DMS153 treated with DMSO at 0.1 percent for 48 hours (cell line): Measurements from ENCODE around the gene ALDH3B2.
"Not testable (repeated sequence)": the region's sequence is repeated elsewhere in the genome, so short reads cannot be mapped to it uniquely, and the experiment has no call there.

Experiments used
- DNase-seq: peaks from one replicate; lab custom pipeline; 2025; ENCODE audit not compliant: unreplicated experiment; lab: John Stamatoyannopoulos, UW

ALDH3B2 gene

DNA sequence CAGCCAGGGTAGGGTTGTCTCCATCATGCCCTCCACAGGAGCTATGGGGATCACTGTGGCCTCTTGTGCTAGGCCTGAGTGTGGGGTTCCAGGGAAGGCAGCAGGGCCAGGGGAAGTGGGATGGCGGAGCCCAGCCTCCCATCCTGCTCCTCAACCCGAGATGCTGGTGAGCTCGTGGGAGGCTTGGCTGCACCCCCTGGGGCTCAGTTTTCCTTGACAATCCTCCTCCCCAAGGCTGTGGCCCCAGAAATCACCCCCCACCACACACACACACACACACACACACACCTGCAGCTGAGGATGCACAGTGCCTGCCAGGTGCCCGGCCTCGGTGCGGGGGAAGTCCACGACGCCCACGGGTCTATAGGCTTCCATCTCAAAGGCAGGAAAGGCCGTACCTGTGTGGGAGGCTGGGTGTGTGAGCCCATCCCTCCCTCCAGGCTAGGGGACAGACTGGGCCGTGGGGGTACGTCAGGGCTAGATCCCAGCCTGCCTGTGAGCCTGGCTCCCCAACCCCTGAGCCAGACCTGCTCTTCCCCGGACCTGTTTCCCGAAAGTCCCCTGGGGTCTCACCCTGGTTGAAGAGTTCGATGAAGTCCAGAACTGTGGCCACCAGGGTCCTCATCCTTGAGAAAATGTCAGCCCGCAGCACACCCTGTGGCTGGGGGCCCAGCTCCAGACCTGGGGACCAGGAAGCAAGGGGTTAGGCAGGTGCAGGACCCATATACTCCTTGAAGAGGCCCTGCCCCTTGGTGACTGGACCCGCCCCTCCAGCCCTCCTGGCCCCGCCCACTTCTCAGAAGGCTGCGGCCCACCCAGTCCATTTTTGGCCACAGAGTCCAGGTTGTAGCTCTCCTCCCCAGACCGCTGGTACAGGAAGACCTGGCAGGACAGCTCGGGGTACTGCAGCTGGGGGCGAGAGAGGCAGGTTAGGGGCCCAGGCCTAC, 29.7 kb downstream of the ALDH3B2 start:
- no peak for DNase-seq

- DNase-seq, result no peak
Measured at GRCh38 chr11:67644042-67644441, 30.4 kb downstream of the ALDH3B2 start.

GRCh38 chr11:67642173-67643120, 32.0 kb downstream of the ALDH3B2 start:
- no peak for DNase-seq

- DNase-seq, result no peak
Measured at GRCh38 chr11:67641338-67642172, 32.9 kb downstream of the ALDH3B2 start.

DNA sequence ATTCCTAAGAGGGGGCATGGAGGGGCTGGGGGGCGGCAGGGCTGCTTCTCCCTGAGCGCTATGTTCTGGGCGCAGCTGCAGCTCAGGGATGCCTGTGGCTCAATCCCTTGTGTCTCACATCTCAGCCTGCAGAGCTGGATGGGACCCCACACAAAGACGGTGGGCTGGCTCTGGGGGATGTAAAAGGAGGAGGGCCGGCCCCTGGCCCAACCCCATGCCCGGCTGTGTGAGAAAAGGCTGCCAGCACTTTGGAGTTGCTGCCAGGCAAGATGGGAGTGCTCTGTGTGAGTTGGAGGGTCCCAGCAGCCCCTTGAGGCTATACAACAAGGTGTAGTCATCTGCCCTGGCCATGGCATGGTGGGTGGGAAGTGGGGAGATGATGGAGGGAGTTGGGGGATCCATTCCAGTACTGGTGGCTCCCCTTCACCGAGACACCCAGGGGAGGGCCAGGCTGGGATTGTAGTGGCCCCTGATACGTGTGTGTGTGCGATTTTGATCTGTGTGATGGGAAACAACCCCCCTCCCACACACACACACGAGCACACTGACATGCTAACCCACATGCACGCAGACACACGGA, 33.6 kb downstream of the ALDH3B2 start:
- no peak for DNase-seq

DNA sequence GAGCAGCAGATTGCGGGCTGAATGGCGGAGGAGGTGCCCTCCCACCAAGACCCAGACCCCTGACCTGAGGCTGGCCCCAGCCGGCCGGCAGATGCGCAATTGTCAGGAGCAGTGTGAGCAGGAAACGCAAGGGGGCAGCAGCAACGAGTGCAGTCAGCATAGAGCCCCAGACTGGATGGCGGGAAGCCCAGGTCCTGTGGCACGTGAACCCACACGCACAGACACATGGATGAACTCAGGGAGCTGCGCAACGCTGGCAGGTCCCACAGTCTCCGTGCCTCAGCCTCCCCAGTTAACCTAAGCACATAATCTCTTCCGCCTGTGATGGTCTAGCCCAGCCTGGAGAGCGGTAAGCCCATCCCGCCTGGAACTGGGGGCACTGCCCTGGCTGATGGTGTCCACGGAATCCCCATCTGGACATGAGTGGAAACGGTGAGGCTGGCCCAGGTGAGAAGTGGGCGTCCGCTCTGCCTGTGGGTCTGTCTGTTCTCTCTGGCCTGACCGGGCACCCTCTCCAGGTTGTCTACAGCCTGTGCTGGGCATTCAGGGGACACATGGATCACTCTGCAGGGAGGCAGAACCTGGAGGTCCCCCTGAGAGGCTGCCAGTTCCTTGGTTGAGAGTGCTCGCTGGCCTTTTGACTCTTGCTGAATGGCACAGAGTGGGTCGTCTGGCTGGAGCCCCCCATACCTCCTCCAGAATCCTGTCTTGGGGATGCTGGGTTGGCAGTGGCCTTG, 34.2 kb downstream of the ALDH3B2 start:
- peak; percentile 42 for DNase-seq

- DNase-seq, result no peak
Measured at GRCh38 chr11:67639438-67639859, 35.0 kb downstream of the ALDH3B2 start, which contains the start of gene TBX10. TSS of gene TBX10 (minus strand) at chr11:67639763. CDS start at chr11:67639472, 291 bp downstream.

DNA sequence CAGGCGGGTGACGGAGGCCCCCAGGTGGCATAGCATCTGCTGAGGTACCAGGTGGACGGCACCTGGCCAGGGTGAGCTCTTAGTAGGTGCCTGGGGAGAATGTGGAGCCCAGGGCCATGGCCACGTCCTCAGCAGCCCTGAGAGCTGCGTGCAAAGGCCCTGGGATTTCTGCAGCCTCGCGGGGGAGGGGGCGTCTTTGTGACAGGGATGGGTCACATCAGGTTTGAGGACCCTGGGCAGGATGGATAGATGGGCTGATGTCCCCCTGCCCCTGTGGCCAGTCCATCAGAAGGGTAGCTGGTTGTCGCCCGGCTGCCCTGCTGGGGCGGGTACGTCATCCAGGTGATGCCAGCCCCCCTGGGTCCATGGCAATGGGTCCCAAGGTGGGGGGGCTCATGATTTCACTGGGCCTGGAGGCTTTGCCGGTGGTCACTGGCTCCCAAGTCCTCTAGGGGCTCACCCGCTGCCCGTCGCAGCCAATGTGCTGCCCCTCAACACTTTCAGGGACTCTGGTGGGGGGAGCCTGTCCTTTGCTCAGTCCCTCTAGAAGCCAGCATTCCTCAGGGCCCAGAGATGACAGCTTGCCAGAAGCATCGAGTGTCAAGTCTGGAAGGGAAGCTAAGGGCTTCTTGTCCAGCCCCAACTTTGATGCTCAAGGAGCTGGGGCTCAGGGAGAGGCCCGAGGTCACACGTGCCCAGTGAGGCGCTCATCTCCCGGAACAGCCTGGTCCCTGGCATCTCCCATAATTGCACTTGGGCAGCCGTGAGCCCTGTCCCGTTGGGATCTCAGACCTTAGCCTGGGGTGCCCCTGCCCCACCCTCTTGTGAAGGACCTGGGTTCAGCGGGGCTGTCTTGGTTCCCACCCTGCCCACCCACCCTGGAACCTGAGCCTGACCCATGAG, 35.6 kb downstream of the ALDH3B2 start:
- DNase-seq, result no peak

DNA sequence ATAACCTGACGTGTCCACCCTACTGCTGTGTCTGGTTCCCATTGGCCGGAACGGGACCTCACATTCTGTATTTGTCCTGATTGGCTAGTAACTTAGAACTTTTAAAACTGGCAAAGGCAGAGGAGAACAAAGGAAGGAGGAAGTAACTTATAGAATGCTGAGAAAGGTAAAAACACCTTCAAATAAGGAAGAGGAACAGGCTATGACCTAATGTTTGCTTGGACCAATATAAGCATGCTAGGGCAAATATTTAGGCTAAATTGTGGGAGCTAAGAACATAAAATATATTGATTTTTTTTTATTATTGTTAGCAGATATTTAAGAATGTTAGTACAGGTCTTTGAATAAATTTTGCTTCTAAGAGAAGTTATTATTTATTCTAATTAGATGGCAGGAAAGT, 37.0 kb downstream of the ALDH3B2 start:
- DNase-seq, result not testable (repeated sequence)

DNA sequence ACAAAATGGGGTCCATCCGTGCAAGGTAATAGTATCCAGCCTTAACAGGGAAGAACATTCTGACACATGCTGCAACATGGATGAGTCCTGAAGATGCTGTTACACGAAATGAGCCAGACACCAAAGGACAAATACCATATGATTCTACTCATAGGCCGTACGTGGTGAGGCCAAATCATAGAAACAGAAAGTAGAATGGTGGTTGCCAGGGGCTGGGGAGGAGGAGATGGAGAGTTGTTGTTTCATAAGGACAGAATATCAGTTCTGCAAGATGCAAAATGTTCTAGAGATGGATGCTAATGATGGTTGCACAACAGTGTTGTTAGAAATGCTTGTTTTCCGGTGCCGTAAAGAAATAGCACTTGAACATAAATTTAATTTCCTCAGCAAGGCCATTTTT, 37.5 kb downstream of the ALDH3B2 start:
- no peak for DNase-seq

GRCh38 chr11:67635231-67635521, 39.2 kb downstream of the ALDH3B2 start:
- DNase-seq, result no peak

DNA sequence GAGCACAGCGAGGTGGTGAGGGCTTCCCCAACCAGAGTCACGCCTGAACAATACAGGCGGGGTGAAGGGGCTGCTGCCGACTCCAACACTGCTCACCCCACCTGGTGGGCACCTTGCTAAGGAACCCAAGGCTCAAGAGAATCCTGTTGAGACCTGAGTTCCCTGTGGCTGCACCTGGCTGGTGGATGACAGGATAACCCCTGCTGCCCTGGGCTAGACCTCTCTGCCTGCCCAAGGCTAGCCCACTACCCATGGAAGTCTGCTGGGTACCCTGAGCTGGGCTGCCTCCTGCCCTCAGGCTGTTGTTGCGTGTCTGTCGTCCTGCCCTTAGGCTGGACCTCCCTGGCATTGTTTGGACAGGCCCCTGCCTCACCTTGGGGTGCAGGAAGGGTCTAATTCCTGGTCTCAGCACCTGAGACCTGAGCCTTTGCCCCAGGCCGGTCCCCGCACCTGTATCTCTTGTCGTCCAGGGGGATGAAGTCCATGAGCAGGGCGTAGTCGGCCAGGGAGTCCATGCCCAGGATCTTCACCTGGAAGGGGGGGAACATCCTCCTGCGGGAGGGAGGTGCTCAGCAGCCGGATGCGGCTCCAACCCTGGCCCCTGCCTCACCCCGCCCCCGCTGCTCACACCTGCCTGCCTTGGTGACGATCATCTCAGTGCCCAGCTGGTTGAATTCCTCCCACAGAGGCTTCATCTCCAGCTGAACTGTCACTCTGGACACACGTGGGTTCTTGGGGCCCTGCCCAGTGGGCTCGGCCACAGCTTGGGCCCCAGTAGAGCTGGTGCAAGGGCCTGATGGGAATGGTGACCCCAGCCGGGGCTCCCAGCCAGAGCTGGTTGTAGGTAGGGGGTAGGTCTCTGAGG, 39.8 kb downstream of the ALDH3B2 start:
- no peak for DNase-seq

DNA sequence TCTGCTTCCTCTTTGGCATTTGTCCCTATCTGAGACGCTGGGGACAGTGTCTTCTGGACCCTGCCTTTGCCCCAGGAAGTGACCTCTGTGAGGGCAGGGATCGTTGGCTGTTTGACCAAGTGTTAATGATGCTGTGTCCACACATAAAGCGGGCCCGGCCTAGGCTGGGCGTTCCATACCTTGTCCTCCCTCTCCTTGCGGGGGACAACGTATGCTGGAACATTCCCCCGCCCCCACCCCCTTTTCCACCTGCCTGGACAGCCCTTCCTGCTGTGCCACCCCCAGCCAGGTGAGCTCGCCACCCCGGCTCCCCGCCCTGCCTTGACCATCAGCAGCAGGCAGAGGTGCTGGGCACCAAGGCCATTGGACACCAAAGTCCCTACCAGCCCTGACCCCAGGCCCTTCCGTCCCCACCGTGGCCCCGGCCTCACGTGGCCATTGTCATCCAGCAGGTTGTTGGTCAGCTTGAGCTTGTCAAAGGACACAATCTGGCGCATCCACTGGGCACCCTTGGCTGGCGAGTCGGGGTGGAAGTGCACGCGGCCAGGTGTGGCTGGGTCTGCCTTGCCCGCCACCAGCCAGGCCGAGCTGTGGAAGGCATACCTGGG, 40.6 kb downstream of the ALDH3B2 start:
- DNase-seq, result no peak

- DNase-seq, result no peak
Measured at GRCh38 chr11:67632982-67633755, 41.3 kb downstream of the ALDH3B2 start.

DNA sequence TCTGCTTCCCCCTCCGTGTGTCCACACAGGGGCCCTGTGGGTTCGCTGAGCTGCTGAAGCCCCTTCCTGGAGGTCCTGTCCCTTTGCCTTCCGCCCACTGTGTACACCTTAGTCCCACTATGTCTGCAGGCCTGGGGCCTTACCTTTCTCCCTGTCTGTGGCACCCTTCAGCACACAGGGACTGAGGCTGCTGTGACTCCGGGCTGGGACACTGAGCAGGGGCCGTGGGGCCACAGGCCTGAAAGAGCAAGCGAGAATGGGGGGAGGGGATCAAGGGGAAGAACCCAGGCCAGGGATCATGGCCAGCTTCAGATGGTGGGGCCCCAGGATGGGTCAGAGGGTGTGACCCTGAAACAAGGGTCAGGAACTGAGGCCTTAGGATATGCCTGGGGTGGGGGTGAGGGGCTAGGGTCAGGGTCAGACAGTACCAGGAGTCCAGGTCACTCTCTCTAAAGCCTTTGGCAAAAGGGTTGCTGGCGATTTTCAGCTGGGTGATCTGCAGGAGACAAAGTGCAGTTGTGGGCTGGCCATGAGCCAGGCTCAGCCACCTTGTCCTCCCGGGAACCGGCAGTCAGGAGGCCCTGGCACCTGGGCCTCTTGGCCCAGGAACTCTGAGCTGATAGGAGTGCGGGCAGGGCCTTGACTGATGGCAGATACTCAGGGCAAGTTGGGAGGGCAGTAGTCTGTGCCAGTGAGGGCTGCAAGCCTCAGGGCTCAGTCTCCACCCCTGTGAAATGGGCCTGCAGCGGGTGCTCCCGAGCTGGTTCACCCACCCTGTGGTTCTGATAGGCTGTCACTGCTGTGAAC, 42.0 kb downstream of the ALDH3B2 start:
- no peak for DNase-seq

GRCh38 chr11:67631853-67632174, 42.6 kb downstream of the ALDH3B2 start:
- DNase-seq, result no peak
